ENCODE measurements around the gene DGCR8.

- TF ChIP-seq CTCF (conservative IDR thresholded peaks at IDR 0.05; ENCODE audit: low read depth, low read length): no peak
- TF ChIP-seq EZH2phosphoT487 (IDR thresholded peaks at IDR 0.05; ENCODE audit: borderline replicate concordance, low read length): no peak
- no peak for TF ChIP-seq EZH2 (IDR thresholded peaks at IDR 0.05; ENCODE audit: low read length, unreplicated experiment)
These were observed 42.6 kb upstream of the DGCR8 start for GRCh38 chr22:20037419-20037818.
